ENCODE data around the gene C2CD3. TPM values are rescaled to one million over a fixed set of nuclear protein-coding genes. Genes with fewer than 3 reads are reported as not detected.

Gene C2CD3
- total and polyA plus RNA-seq, 4 experiments from 2014 or later: 4.5 to 52.7 (median 26.5) TPM

GRCh38 chr11:73996161-73996747 is 174.5 kb downstream of the C2CD3 start:
- Histone ChIP-seq H3K9me3 (ENCODE audit: control insufficient read depth in 1 of 2, low read length in 2 of 2) (no peaks in the 10 kb centered on the region), H3K27ac (ENCODE audit: low read depth, low read length) (peak overlapping the region; percentile 81), H3K4me1 (ENCODE audit: insufficient read depth, low read length) (peaks cover 77% of the 10 kb centered on the region), H3K36me3 (ENCODE audit: insufficient read depth, low read length) (no peaks in the 10 kb centered on the region), H3K27me3 (ENCODE audit: insufficient read depth, low read length) (no peaks in the 10 kb centered on the region), H3K4me3 (ENCODE audit: low read length in 2 of 2) (peak overlapping the region in 1 of 2 donors; percentile 8)
- no peaks in the 10 kb centered on the region for H3K9me3 Mint-ChIP-seq
- ChIA-PET POLR2A (ENCODE audit: partially characterized antibody) (interaction anchor here (0.8 to 38.4 kb wide), 5 partner anchors 11 to 235 kb away, joined by 3 to 2221 read pairs (median 10); partner anchors contain the start of genes UCP2 and UCP3), CTCF (ENCODE audit: partially characterized antibody) (interaction anchor here (0.7 to 4.1 kb wide), 4 partner anchors 9 to 32 kb away, joined by 3 to 23 read pairs (median 13); no protein-coding TSS in a partner anchor)
- H3K27ac Mint-ChIP-seq: peak overlapping the region; percentile 96 to 99 (median 98)
- peak overlapping the region; percentile 68 to 88 (median 82) for H3K4me3 Mint-ChIP-seq
- H3K27me3 Mint-ChIP-seq: no peaks in the 10 kb centered on the region
- intact Hi-C loops (cut with micrococcal nuclease): loop anchor here (2.0 kb wide), 1 partner anchor 15 kb away; no protein-coding TSS in a partner anchor
- peaks cover 47 to 82% (median 60%) of the 10 kb centered on the region in 4 donors for H3K4me1 Mint-ChIP-seq
- H3K36me3 Mint-ChIP-seq: peaks cover 6 to 8% of the 10 kb centered on the region in 2 donors
- no peak for DNase-seq

GRCh38 chr11:73995731-73996130 is 175.1 kb downstream of the C2CD3 start:
- ChIA-PET POLR2A (ENCODE audit: partially characterized antibody) (interaction anchor here (0.8 to 38.4 kb wide), 8 partner anchors 11 to 234 kb away, joined by 3 to 2221 read pairs (median 6); partner anchors contain the start of genes C2CD3, PPME1, UCP2 and UCP3), CTCF (ENCODE audit: partially characterized antibody) (interaction anchor here (0.7 to 4.1 kb wide), 6 partner anchors 9 to 32 kb away, joined by 3 to 23 read pairs (median 10); no protein-coding TSS in a partner anchor)
- Histone ChIP-seq H3K4me1 (ENCODE audit: insufficient read depth, low read length) (peaks cover 82% of the 10 kb centered on the region), H3K36me3 (ENCODE audit: insufficient read depth, low read length) (no peaks in the 10 kb centered on the region), H3K9me3 (ENCODE audit: control insufficient read depth in 1 of 2, low read length in 2 of 2) (no peaks in the 10 kb centered on the region), H3K27ac (ENCODE audit: low read depth, low read length) (peak overlapping the region; percentile 81), H3K4me3 (ENCODE audit: low read length in 2 of 2) (peak overlapping the region; percentile 8 to 25), H3K27me3 (ENCODE audit: insufficient read depth, low read length) (no peaks in the 10 kb centered on the region)
- H3K27me3 Mint-ChIP-seq: no peaks in the 10 kb centered on the region
- peak overlapping the region; percentile 96 to 99 (median 98) for H3K27ac Mint-ChIP-seq
- H3K4me1 Mint-ChIP-seq: peaks cover 49 to 82% (median 63%) of the 10 kb centered on the region in 4 donors
- peak overlapping the region; percentile 68 to 88 (median 82) for H3K4me3 Mint-ChIP-seq
- H3K9me3 Mint-ChIP-seq: no peaks in the 10 kb centered on the region
- intact Hi-C loops (cut with micrococcal nuclease): loop anchor here (1.0 to 2.0 kb wide), 3 partner anchors 10 to 15 kb away; no protein-coding TSS in a partner anchor
- peak; percentile 76 to 87 (median 81) for DNase-seq
- H3K36me3 Mint-ChIP-seq: peaks cover 2 to 3% of the 10 kb centered on the region in 2 donors

DNA sequence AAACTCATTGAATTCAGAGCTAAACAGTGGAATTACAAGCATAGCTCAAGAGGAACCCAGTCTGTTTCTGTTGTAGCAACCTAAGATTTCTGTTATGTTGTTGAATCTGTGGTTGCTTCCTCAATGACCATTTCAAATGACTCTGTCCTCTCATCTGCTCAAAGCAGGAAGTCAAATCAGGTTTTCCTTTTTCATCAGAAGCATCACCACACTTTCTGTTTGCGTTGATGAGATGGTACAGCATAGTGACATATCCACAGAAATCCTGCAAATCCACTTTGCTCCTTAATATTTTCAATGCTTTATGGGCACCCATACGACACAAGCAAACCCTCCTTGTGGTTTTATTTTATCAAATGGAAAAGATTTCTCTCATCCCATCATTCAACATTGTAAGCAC is 175.6 kb downstream of the C2CD3 start:
- Mint-ChIP-seq H3K36me3 (peaks cover 0 to 2% of the 10 kb centered on the region in 2 donors), H3K27ac (peak overlapping the region; percentile 96 to 99 (median 98)), H3K4me1 (peaks cover 48 to 83% (median 64%) of the 10 kb centered on the region in 4 donors), H3K9me3 (no peaks in the 10 kb centered on the region), H3K27me3 (no peaks in the 10 kb centered on the region), H3K4me3 (peak overlapping the region; percentile 68 to 88 (median 82))
- peak; percentile 69 to 90 (median 87) for DNase-seq
- H3K4me1 ChIP-seq (ENCODE audit: insufficient read depth, low read length): peaks cover 86% of the 10 kb centered on the region
- intact Hi-C loops (cut with micrococcal nuclease): loop anchor here (1.0 kb wide), 2 partner anchors 10 to 15 kb away; no protein-coding TSS in a partner anchor
- H3K9me3 ChIP-seq (ENCODE audit: control insufficient read depth in 1 of 2, low read length in 2 of 2): no peaks in the 10 kb centered on the region
- ChIA-PET POLR2A (ENCODE audit: partially characterized antibody) (interaction anchor here (1.1 to 38.4 kb wide), 9 partner anchors 12 to 234 kb away, joined by 3 to 2221 read pairs (median 5); partner anchors contain the start of genes C2CD3, PPME1, UCP2 and UCP3), CTCF (ENCODE audit: partially characterized antibody) (interaction anchor here (1.0 to 4.1 kb wide), 9 partner anchors 10 to 38 kb away, joined by 3 to 23 read pairs (median 5); no protein-coding TSS in a partner anchor)
- no peaks in the 10 kb centered on the region for H3K27me3 ChIP-seq (ENCODE audit: insufficient read depth, low read length)
- H3K27ac ChIP-seq (ENCODE audit: low read depth, low read length): peak overlapping the region; percentile 81
- peak overlapping the region; percentile 8 to 25 for H3K4me3 ChIP-seq (ENCODE audit: low read length in 2 of 2)
- no peaks in the 10 kb centered on the region for H3K36me3 ChIP-seq (ENCODE audit: insufficient read depth, low read length)

GRCh38 chr11:73991471-73992006 is 179.3 kb downstream of the C2CD3 start:
- Histone ChIP-seq H3K36me3 (ENCODE audit: insufficient read depth, low read length) (no peaks in the 10 kb centered on the region), H3K4me1 (ENCODE audit: insufficient read depth, low read length) (peaks cover 60% of the 10 kb centered on the region), H3K27me3 (ENCODE audit: insufficient read depth, low read length) (no peaks in the 10 kb centered on the region), H3K9me3 (ENCODE audit: control insufficient read depth in 1 of 2, low read length in 2 of 2) (no peaks in the 10 kb centered on the region), H3K27ac (ENCODE audit: low read depth, low read length) (peak overlapping the region; percentile 56), H3K4me3 (ENCODE audit: low read length in 2 of 2) (no peak overlapping the region)
- H3K4me3 Mint-ChIP-seq: peak overlapping the region in 5 of 8 donors; percentile 18 to 68 (median 57)
- peak in 1 of 5 donors; percentile 39 for DNase-seq
- POLR2A ChIA-PET (ENCODE audit: partially characterized antibody): interaction anchor here (35.3 to 38.4 kb wide), 2 partner anchors 10 to 15 kb away, joined by 2221 read pairs; partner anchors contain the start of genes UCP2 and UCP3
- no peaks in the 10 kb centered on the region for H3K9me3 Mint-ChIP-seq
- intact Hi-C loops (cut with micrococcal nuclease): no loop called here
- H3K27me3 Mint-ChIP-seq: no peaks in the 10 kb centered on the region
- H3K4me1 Mint-ChIP-seq: peaks cover 30 to 57% (median 43%) of the 10 kb centered on the region in 4 donors
- H3K36me3 Mint-ChIP-seq: peaks cover 0 to 2% of the 10 kb centered on the region in 2 donors
- CTCF ChIA-PET (ENCODE audit: partially characterized antibody): interaction anchor here (1.0 kb wide), 1 partner anchor 12 kb away, joined by 3 read pairs; no protein-coding TSS in a partner anchor
- peak overlapping the region; percentile 77 to 95 (median 90) for H3K27ac Mint-ChIP-seq

DNA sequence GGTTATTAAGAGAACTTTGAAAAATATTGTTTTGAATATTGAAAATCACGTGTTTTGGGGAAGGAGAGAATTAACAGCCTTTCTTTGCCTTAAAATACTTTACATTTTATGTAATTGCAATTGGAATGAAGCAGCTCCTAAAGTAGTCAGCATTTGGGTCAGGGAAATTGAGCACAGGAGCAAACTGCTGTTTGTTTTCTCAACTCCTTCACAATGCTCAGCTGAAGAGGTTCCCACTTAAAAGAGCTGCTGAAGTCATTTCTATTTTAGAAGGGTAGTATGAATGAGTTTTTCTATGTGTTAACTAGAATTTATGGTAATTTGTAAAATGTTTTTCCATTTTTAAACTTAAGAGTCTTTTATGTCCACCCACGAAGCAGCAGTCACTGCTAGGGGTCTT is 180.1 kb downstream of the C2CD3 start:
- ChIA-PET CTCF (ENCODE audit: partially characterized antibody) (interaction anchor here (1.0 to 1.6 kb wide), 3 partner anchors 11 to 21 kb away, joined by 4 to 5 read pairs (median 4); no protein-coding TSS in a partner anchor), POLR2A (ENCODE audit: partially characterized antibody) (interaction anchor here (35.3 to 38.4 kb wide), 2 partner anchors 9 to 16 kb away, joined by 2221 read pairs; partner anchors contain the start of genes UCP2 and UCP3)
- H3K4me3 Mint-ChIP-seq: peak overlapping the region in 2 of 8 donors; percentile 18 to 68
- DNase-seq: no peak
- peaks cover 24 to 49% (median 37%) of the 10 kb centered on the region in 4 donors for H3K4me1 Mint-ChIP-seq
- peak overlapping the region; percentile 64 to 95 (median 87) for H3K27ac Mint-ChIP-seq
- H3K9me3 Mint-ChIP-seq: no peaks in the 10 kb centered on the region
- no peak overlapping the region for H3K27ac ChIP-seq (ENCODE audit: low read depth, low read length)
- peaks cover 52% of the 10 kb centered on the region for H3K4me1 ChIP-seq (ENCODE audit: insufficient read depth, low read length)
- H3K4me3 ChIP-seq (ENCODE audit: low read length in 2 of 2): no peak overlapping the region
- no peaks in the 10 kb centered on the region for H3K27me3 Mint-ChIP-seq
- intact Hi-C loops (cut with micrococcal nuclease): no loop called here
- H3K36me3 ChIP-seq (ENCODE audit: insufficient read depth, low read length): no peaks in the 10 kb centered on the region
- H3K27me3 ChIP-seq (ENCODE audit: insufficient read depth, low read length): no peaks in the 10 kb centered on the region
- no peaks in the 10 kb centered on the region for H3K36me3 Mint-ChIP-seq
- H3K9me3 ChIP-seq (ENCODE audit: control insufficient read depth in 1 of 2, low read length in 2 of 2): no peaks in the 10 kb centered on the region

GRCh38 chr11:73989156-73989555 is 181.6 kb downstream of the C2CD3 start:
- H3K4me3 Mint-ChIP-seq: no peak overlapping the region
- Histone ChIP-seq H3K27ac (ENCODE audit: low read depth, low read length) (no peak overlapping the region), H3K4me3 (ENCODE audit: low read length in 2 of 2) (no peak overlapping the region), H3K4me1 (ENCODE audit: insufficient read depth, low read length) (peaks cover 43% of the 10 kb centered on the region), H3K27me3 (ENCODE audit: insufficient read depth, low read length) (no peaks in the 10 kb centered on the region), H3K9me3 (ENCODE audit: control insufficient read depth in 1 of 2, low read length in 2 of 2) (no peaks in the 10 kb centered on the region), H3K36me3 (ENCODE audit: insufficient read depth, low read length) (no peaks in the 10 kb centered on the region)
- H3K27me3 Mint-ChIP-seq: no peaks in the 10 kb centered on the region
- ChIA-PET POLR2A (ENCODE audit: partially characterized antibody) (interaction anchor here (35.3 to 38.4 kb wide), 2 partner anchors 8 to 18 kb away, joined by 2221 read pairs; partner anchors contain the start of genes UCP2 and UCP3), CTCF (ENCODE audit: partially characterized antibody) (interaction anchor here (1.6 kb wide), 1 partner anchor 16 kb away, joined by 5 read pairs; no protein-coding TSS in a partner anchor)
- H3K4me1 Mint-ChIP-seq: peaks cover 18 to 41% (median 28%) of the 10 kb centered on the region in 4 donors
- intact Hi-C loops (cut with micrococcal nuclease): no loop called here
- H3K9me3 Mint-ChIP-seq: no peaks in the 10 kb centered on the region
- peak overlapping the region in 1 of 7 donors; percentile 53 for H3K27ac Mint-ChIP-seq
- H3K36me3 Mint-ChIP-seq: no peaks in the 10 kb centered on the region
- no peak for DNase-seq

Data from CD4-positive, alpha-beta memory T cell (primary cell).